H1 (cell line): ENCODE results near the gene ISOC2. TPM values are rescaled to one million over a fixed set of nuclear protein-coding genes. Genes with fewer than 3 reads are reported as not detected.
A peak's percentile ranks its signal among the peaks of the same experiment; 100 is the strongest.

Experiments used
- FOSL1 ChIP-seq: IDR thresholded peaks from 2 replicates; pipeline ENCODE4 v1.6.1; 2011; ENCODE audit warnings: mild to moderate bottlenecking, low read depth, low read length, moderate library complexity; ENCODE audit not compliant: insufficient read depth
- HDAC2 ChIP-seq, 2 experiments: fragments of 300-600 bp in 1 of 2; sonication (generic) in 1 of 2; IDR thresholded peaks; 2 replicates each; pipeline ENCODE4 v1.6.1; 2011 to 2012; ENCODE audit warnings: low read depth in 2 of 2, low read length in 2 of 2, mild to moderate bottlenecking in 2 of 2, moderate library complexity in 2 of 2, borderline replicate concordance in 1 of 2, inconsistent platforms in 1 of 2
- JUN ChIP-seq: IDR thresholded peaks from 2 replicates; pipeline ENCODE4 v1.6.1; 2011; ENCODE audit warnings: low read depth, mild to moderate bottlenecking, improper control_type of control experiment, low read length
- JUND ChIP-seq: IDR thresholded peaks from 2 replicates; pipeline ENCODE4 v1.6.1; 2011; ENCODE audit warnings: mild to moderate bottlenecking, improper control_type of control experiment, low read length
- KDM1A ChIP-seq: fragments of 200-600, 300-600 bp; sonication (generic); IDR thresholded peaks from 2 replicates; pipeline ENCODE4 v1.7.1; 2016; ENCODE audit warnings: mild to moderate bottlenecking, low read length, borderline replicate concordance
- NANOG ChIP-seq: IDR thresholded peaks from 2 replicates; pipeline ENCODE4 v1.6.1; 2011; ENCODE audit warnings: low read length, low read depth, mild to moderate bottlenecking, inconsistent platforms; ENCODE audit not compliant: insufficient read depth, poor library complexity, severe bottlenecking
- polyA plus RNA-seq, 7 experiments: library from polyadenylated mRNA; depleted of rRNA in 3 of 7; stranded (reverse) in 5 of 7; unstranded in 2 of 7; fragments of >200 nt in 5 of 7; fragments of 200-250 nt in 2 of 7; gene quantifications; 1 replicate in 5 of 7; 2 replicates in 1 of 7; 4 replicates in 1 of 7; pipeline versions ENCODE4 v1.2.1 to v1.2.3, GENCODE V29; 2011 to 2013; ENCODE audit warnings: missing spikeins in 2 of 7, mixed read lengths in 2 of 7
- total RNA-seq: library from RNA; stranded (reverse); fragmentation: NEBNext Ultra II Directional; extraction: Animal tissue kit (Norgen Biotek cat#: 25700); gene quantifications from 2 replicates; pipeline ENCODE4 v1.2.1, GENCODE V29; 2021
- TF ChIP-seq, protein P1 (sequence below): IDR thresholded peaks from 2 replicates; pipeline ENCODE4 v1.6.1; 2012; ENCODE audit warnings: low read length, inconsistent platforms
- TF ChIP-seq, protein P2 (sequence below): fragments of 300-600 bp; sonication (generic); IDR thresholded peaks from 2 replicates; pipeline ENCODE4 v1.7.1; 2012; ENCODE audit warnings: low read length, moderate library complexity, mild to moderate bottlenecking, inconsistent platforms; ENCODE audit not compliant: insufficient replicate concordance

Gene ISOC2
- total and polyA plus RNA-seq, 2 of the 8 experiments (the other 6 are each of a cell fraction or from before 2014, with no cell fraction given): 96.9 to 152 TPM

DNA sequence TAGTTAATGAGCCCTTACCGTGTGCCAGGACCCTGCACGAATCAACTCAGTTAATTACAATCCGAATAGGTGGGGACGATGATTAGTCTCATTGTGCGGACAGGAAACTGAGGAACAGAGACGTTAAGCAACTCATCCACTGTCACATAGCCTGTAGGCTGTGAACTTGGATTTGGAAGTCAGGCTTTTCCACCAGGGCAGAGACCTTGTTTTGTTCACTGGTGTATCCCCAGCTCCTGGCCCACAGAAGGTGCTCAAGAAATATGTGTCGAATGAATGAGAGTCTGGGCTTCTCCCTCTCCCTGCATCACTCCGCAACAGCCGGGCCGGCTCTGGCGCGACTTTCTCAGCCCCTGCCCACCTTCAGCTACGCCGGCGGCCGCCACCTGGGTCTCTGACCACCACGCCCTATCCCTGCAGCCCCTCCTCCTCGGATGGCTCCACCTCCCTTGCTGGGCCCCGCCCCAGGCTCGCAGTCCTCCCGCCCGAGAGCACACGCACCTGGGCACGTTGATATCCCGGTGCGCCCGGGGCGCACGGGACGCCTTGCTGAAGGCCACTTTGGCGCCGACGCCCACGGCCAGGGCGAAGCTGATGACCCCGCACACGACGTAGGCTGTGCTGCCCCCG is 19.6 kb downstream of the ISOC2 start (continued):
- TF ChIP-seq, protein P1, sequence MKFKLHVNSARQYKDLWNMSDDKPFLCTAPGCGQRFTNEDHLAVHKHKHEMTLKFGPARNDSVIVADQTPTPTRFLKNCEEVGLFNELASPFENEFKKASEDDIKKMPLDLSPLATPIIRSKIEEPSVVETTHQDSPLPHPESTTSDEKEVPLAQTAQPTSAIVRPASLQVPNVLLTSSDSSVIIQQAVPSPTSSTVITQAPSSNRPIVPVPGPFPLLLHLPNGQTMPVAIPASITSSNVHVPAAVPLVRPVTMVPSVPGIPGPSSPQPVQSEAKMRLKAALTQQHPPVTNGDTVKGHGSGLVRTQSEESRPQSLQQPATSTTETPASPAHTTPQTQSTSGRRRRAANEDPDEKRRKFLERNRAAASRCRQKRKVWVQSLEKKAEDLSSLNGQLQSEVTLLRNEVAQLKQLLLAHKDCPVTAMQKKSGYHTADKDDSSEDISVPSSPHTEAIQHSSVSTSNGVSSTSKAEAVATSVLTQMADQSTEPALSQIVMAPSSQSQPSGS: no peak
- TF ChIP-seq JUN: no peak
- TF ChIP-seq JUND: no peak
- TF ChIP-seq FOSL1: no peak
- TF ChIP-seq HDAC2 (IDR thresholded peaks at IDR 0.05; ENCODE audit: borderline replicate concordance in 1 of 2, low read depth in 2 of 2, low read length in 2 of 2): no peak; a peak in 1 of 4 replicates
- peak; percentile 40; the same call in 1 of the 2 replicates for TF ChIP-seq KDM1A
- TF ChIP-seq, protein P2, sequence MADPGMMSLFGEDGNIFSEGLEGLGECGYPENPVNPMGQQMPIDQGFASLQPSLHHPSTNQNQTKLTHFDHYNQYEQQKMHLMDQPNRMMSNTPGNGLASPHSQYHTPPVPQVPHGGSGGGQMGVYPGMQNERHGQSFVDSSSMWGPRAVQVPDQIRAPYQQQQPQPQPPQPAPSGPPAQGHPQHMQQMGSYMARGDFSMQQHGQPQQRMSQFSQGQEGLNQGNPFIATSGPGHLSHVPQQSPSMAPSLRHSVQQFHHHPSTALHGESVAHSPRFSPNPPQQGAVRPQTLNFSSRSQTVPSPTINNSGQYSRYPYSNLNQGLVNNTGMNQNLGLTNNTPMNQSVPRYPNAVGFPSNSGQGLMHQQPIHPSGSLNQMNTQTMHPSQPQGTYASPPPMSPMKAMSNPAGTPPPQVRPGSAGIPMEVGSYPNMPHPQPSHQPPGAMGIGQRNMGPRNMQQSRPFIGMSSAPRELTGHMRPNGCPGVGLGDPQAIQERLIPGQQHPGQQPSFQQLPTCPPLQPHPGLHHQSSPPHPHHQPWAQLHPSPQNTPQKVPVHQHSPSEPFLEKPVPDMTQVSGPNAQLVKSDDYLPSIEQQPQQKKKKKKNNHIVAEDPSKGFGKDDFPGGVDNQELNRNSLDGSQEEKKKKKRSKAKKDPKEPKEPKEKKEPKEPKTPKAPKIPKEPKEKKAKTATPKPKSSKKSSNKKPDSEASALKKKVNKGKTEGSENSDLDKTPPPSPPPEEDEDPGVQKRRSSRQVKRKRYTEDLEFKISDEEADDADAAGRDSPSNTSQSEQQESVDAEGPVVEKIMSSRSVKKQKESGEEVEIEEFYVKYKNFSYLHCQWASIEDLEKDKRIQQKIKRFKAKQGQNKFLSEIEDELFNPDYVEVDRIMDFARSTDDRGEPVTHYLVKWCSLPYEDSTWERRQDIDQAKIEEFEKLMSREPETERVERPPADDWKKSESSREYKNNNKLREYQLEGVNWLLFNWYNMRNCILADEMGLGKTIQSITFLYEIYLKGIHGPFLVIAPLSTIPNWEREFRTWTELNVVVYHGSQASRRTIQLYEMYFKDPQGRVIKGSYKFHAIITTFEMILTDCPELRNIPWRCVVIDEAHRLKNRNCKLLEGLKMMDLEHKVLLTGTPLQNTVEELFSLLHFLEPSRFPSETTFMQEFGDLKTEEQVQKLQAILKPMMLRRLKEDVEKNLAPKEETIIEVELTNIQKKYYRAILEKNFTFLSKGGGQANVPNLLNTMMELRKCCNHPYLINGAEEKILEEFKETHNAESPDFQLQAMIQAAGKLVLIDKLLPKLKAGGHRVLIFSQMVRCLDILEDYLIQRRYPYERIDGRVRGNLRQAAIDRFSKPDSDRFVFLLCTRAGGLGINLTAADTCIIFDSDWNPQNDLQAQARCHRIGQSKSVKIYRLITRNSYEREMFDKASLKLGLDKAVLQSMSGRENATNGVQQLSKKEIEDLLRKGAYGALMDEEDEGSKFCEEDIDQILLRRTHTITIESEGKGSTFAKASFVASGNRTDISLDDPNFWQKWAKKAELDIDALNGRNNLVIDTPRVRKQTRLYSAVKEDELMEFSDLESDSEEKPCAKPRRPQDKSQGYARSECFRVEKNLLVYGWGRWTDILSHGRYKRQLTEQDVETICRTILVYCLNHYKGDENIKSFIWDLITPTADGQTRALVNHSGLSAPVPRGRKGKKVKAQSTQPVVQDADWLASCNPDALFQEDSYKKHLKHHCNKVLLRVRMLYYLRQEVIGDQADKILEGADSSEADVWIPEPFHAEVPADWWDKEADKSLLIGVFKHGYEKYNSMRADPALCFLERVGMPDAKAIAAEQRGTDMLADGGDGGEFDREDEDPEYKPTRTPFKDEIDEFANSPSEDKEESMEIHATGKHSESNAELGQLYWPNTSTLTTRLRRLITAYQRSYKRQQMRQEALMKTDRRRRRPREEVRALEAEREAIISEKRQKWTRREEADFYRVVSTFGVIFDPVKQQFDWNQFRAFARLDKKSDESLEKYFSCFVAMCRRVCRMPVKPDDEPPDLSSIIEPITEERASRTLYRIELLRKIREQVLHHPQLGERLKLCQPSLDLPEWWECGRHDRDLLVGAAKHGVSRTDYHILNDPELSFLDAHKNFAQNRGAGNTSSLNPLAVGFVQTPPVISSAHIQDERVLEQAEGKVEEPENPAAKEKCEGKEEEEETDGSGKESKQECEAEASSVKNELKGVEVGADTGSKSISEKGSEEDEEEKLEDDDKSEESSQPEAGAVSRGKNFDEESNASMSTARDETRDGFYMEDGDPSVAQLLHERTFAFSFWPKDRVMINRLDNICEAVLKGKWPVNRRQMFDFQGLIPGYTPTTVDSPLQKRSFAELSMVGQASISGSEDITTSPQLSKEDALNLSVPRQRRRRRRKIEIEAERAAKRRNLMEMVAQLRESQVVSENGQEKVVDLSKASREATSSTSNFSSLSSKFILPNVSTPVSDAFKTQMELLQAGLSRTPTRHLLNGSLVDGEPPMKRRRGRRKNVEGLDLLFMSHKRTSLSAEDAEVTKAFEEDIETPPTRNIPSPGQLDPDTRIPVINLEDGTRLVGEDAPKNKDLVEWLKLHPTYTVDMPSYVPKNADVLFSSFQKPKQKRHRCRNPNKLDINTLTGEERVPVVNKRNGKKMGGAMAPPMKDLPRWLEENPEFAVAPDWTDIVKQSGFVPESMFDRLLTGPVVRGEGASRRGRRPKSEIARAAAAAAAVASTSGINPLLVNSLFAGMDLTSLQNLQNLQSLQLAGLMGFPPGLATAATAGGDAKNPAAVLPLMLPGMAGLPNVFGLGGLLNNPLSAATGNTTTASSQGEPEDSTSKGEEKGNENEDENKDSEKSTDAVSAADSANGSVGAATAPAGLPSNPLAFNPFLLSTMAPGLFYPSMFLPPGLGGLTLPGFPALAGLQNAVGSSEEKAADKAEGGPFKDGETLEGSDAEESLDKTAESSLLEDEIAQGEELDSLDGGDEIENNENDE: no peak
- no peak for TF ChIP-seq NANOG
